Activated B cell treated with CpG ODN at 0.5 μM for 24 hours (primary cell): ENCODE measurements around the gene TRPC3. TPM values are rescaled to one million over a fixed set of nuclear protein-coding genes. Genes with fewer than 3 reads are reported as not detected.

Experiments used
- ATAC-seq: fragments of 200-7000 bp; cut with Tn5 transposase; one replicate; pipeline ENCODE4 v1.10.0; 2021; ENCODE audit warnings: low read depth, mild to moderate bottlenecking, moderate library complexity
- CTCF ChIA-PET: fragments of 350-600 bp; sonication (Branson Sonifier 250); formaldehyde crosslinking; loops from one replicate; lab custom pipeline; 2021; ENCODE audit warnings: antibody characterized with exemption; lab: Charles Lee
- POLR2A ChIA-PET: fragments of 350-600 bp; sonication (Branson Sonifier 250); formaldehyde crosslinking; loops from one replicate; lab custom pipeline; 2021; ENCODE audit warnings: antibody characterized with exemption; lab: Charles Lee
- DNase-seq: peaks from one replicate; pipeline ENCODE4 v3.0.0; 2022
- H3K27ac Mint-ChIP-seq: one replicate; pipeline ENCODE4 v1.8.0; 2020; ENCODE audit warnings: mixed read lengths
- H3K27me3 Mint-ChIP-seq: one replicate; pipeline ENCODE4 v1.8.0; 2021; ENCODE audit warnings: mixed read lengths
- H3K36me3 Mint-ChIP-seq: one replicate; pipeline ENCODE4 v1.8.0; 2021; ENCODE audit warnings: low read depth, mixed read lengths
- H3K4me1 Mint-ChIP-seq: one replicate; pipeline ENCODE4 v1.8.0; 2021; ENCODE audit warnings: mixed read lengths
- H3K4me3 Mint-ChIP-seq: one replicate; pipeline ENCODE4 v1.8.0; 2020; ENCODE audit warnings: mild to moderate bottlenecking, mixed read lengths
- H3K9me3 Mint-ChIP-seq: one replicate; pipeline ENCODE4 v1.8.0; 2020; ENCODE audit warnings: mixed read lengths
- intact Hi-C: fragments of 100-400 bp; cut with micrococcal nuclease; formaldehyde crosslinking; loops from one replicate; pipeline ENCODE4 v1.15.1; 2024
- total RNA-seq: library from RNA; stranded (reverse); gene quantifications from 2 replicates; pipeline ENCODE4 v1.2.3, GENCODE V29; 2022
- TF ChIP-seq, protein P1 (sequence below): fragments of 200-600 bp; IDR thresholded peaks from one replicate; pipeline ENCODE4 v1.8.0; 2022; ENCODE audit warnings: antibody characterized with exemption, mild to moderate bottlenecking

TRPC3 gene
- total RNA-seq, 1 donor from 2014 or later: not detected

- DNase-seq (no peak), ATAC-seq (no peak)
- Mint-ChIP-seq H3K4me3 (no peak overlapping the region), H3K9me3 (no peaks in the 10 kb centered on the region), H3K27me3 (peaks cover 41% of the 10 kb centered on the region), H3K27ac (no peak overlapping the region), H3K36me3 (no peaks in the 10 kb centered on the region), H3K4me1 (no peaks in the 10 kb centered on the region)
- ChIA-PET CTCF (interaction anchor here (0.6 kb wide), 1 partner anchor 831 kb away, joined by 4 read pairs; no protein-coding TSS in a partner anchor), POLR2A (no interaction called here)
- intact Hi-C loops: no loop called here
- TF ChIP-seq, protein P1, sequence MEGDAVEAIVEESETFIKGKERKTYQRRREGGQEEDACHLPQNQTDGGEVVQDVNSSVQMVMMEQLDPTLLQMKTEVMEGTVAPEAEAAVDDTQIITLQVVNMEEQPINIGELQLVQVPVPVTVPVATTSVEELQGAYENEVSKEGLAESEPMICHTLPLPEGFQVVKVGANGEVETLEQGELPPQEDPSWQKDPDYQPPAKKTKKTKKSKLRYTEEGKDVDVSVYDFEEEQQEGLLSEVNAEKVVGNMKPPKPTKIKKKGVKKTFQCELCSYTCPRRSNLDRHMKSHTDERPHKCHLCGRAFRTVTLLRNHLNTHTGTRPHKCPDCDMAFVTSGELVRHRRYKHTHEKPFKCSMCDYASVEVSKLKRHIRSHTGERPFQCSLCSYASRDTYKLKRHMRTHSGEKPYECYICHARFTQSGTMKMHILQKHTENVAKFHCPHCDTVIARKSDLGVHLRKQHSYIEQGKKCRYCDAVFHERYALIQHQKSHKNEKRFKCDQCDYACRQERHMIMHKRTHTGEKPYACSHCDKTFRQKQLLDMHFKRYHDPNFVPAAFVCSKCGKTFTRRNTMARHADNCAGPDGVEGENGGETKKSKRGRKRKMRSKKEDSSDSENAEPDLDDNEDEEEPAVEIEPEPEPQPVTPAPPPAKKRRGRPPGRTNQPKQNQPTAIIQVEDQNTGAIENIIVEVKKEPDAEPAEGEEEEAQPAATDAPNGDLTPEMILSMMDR: no peak
Measured at GRCh38 chr4:121939690-121940089, 12.2 kb downstream of the TRPC3 start.

- TF ChIP-seq, protein P1: no peak
- Mint-ChIP-seq H3K4me3 (no peak overlapping the region), H3K9me3 (no peaks in the 10 kb centered on the region), H3K4me1 (no peaks in the 10 kb centered on the region), H3K27ac (no peak overlapping the region), H3K27me3 (peaks cover 41% of the 10 kb centered on the region), H3K36me3 (no peaks in the 10 kb centered on the region)
- intact Hi-C loops: no loop called here
- no peak for ATAC-seq
- DNase-seq: no peak
- ChIA-PET POLR2A (no interaction called here), CTCF (no interaction called here)
Measured at GRCh38 chr4:121938282-121939092, 13.4 kb downstream of the TRPC3 start.

DNA sequence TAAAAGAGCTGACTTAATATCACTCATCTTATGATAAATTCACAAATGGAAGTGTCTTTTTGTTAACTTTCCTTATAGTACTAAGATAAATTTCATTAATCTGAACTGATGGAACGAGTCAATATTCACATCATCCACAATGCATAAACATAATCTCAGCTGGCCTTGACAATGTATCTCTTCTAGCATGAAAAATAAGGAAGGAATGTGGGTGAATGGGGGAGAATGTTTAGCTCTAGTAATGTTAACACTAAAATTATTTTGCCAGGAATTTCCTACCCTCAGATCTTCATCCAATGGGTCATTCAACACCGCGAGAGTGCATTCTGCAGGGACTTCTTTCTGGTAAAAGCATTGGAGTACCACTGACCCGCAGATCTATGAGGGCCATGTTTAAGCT, 15.8 kb downstream of the TRPC3 start:
- ATAC-seq (no peak), DNase-seq (no peak)
- intact Hi-C loops: no loop called here
- CTCF ChIA-PET: no interaction called here
- H3K27me3 Mint-ChIP-seq: peaks cover 33% of the 10 kb centered on the region
- H3K9me3 Mint-ChIP-seq: no peaks in the 10 kb centered on the region
- no peak overlapping the region for H3K27ac Mint-ChIP-seq
- no peak overlapping the region for H3K4me3 Mint-ChIP-seq
- no peaks in the 10 kb centered on the region for H3K36me3 Mint-ChIP-seq
- POLR2A ChIA-PET: no interaction called here
- no peaks in the 10 kb centered on the region for H3K4me1 Mint-ChIP-seq
- TF ChIP-seq, protein P1: no peak

- DNase-seq: no peak
- CTCF ChIA-PET: no interaction called here
- TF ChIP-seq, protein P1: no peak
- H3K4me1 Mint-ChIP-seq: no peaks in the 10 kb centered on the region
- no peak overlapping the region for H3K4me3 Mint-ChIP-seq
- POLR2A ChIA-PET: no interaction called here
- H3K27ac Mint-ChIP-seq: no peak overlapping the region
- H3K27me3 Mint-ChIP-seq: peaks cover 31% of the 10 kb centered on the region
- no peak for ATAC-seq
- intact Hi-C loops: no loop called here
- H3K36me3 Mint-ChIP-seq: no peaks in the 10 kb centered on the region
- H3K9me3 Mint-ChIP-seq: no peaks in the 10 kb centered on the region
Measured at GRCh38 chr4:121934635-121935034, 17.2 kb downstream of the TRPC3 start.

GRCh38 chr4:121932212-121932974, 19.5 kb downstream of the TRPC3 start:
- Mint-ChIP-seq H3K27ac (no peak overlapping the region), H3K9me3 (no peaks in the 10 kb centered on the region), H3K4me1 (no peaks in the 10 kb centered on the region), H3K4me3 (no peak overlapping the region), H3K36me3 (no peaks in the 10 kb centered on the region), H3K27me3 (peaks cover 24% of the 10 kb centered on the region)
- DNase-seq (no peak), ATAC-seq (no peak)
- ChIA-PET CTCF (interaction anchor here (0.8 kb wide), 1 partner anchor 469 kb away, joined by 3 read pairs; no protein-coding TSS in a partner anchor), POLR2A (no interaction called here)
- TF ChIP-seq, protein P1: no peak
- intact Hi-C loops: no loop called here
